Measurements from ENCODE around the gene ZNF19.

GRCh38 chr16:71492786-71493185 lies 3.7 kb upstream of the ZNF19 start:
- TF ChIP-seq HDAC2 (IDR thresholded peaks at IDR 0.05) (no peak), CREB3 (tag; conservative IDR thresholded peaks at IDR 0.05; ENCODE audit: low read depth) (no peak), CBX8 (IDR thresholded peaks at IDR 0.05; ENCODE audit: borderline replicate concordance, extremely low read depth, low read depth, low read length, poor library complexity, severe bottlenecking) (no peak), ESRRA (IDR thresholded peaks at IDR 0.05; ENCODE audit: borderline replicate concordance, low read depth) (no peak), AFF4 (CRISPR knock-in tag; IDR thresholded peaks at IDR 0.05) (no peak)
